ENCODE measurements around the gene CSNK1D.

DNA sequence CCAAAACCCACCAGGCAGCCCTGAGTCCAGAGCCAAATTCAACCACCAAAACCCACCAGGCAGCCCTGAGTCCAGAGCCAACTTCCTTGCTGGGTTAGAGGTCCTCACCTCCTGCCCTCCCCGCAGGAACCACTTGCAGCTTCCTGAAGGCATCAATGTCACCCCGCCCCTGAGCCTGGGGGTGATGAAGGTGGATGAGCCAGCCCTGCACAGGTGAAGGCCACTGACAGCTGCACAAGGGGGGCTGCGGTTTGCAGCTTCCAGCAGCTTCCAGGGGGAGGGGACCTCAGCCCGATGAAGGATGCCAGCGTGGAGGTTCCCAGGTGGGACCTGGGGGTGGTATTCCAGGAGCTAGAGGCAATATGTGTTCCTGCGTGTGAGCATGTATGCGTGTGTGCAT is 7.6 kb upstream of the CSNK1D start:
- TF ChIP-seq POLR2A (IDR thresholded peaks at IDR 0.05) = no peak
- TF ChIP-seq CTCF (IDR thresholded peaks at IDR 0.05) = no peak

Data from body of pancreas (tissue), 4 donors.